Activated CD8-positive, alpha-beta memory T cell treated with anti-CD3 and anti-CD28 coated beads for 1 hour (primary cell): ENCODE data around the gene EFCC1.

ENCODE experiments used
- DNase-seq, 2 donors: peaks; one replicate each; pipeline ENCODE4 v3.0.0-alpha.2; 2020; ENCODE audit warnings: low read depth in 1 of 2; ENCODE audit errors: extremely low read depth in 1 of 2

The EFCC1 gene

GRCh38 chr3:129001101-129001805, at the start of gene EFCC1:
Gene EFCC1 (plus strand): TSS chr3:129001304. CDS start chr3:129001629, 325 bp downstream.
- DNase-seq: no peak

GRCh38 chr3:128956440-128956839, 44.7 kb upstream of the EFCC1 start:
- DNase-seq: no peak

- no peak for DNase-seq
These were observed 35.8 kb upstream of the EFCC1 start for GRCh38 chr3:128965280-128965679.

- DNase-seq: no peak
These were observed 35.3 kb upstream of the EFCC1 start for GRCh38 chr3:128965818-128966217.

GRCh38 chr3:128967748-128968355, 33.3 kb upstream of the EFCC1 start:
- no peak for DNase-seq

GRCh38 chr3:128969993-128970739, 30.9 kb upstream of the EFCC1 start:
- peak; percentile 21 to 37 for DNase-seq

GRCh38 chr3:128970740-128971047, 30.4 kb upstream of the EFCC1 start:
- DNase-seq: no peak

- DNase-seq: no peak
These were observed 29.5 kb upstream of the EFCC1 start for GRCh38 chr3:128971421-128972100.

GRCh38 chr3:128973988-128974564, 27.0 kb upstream of the EFCC1 start:
- no peak for DNase-seq

- DNase-seq: no peak
These were observed 25.8 kb upstream of the EFCC1 start for GRCh38 chr3:128975276-128975675.

GRCh38 chr3:128983293-128984069, 17.6 kb upstream of the EFCC1 start:
- no peak for DNase-seq

- no peak for DNase-seq
These were observed 16.5 kb upstream of the EFCC1 start for GRCh38 chr3:128984596-128984995.

GRCh38 chr3:128987302-128988100, 13.6 kb upstream of the EFCC1 start:
- no peak for DNase-seq

GRCh38 chr3:128988286-128988685, 12.8 kb upstream of the EFCC1 start:
- DNase-seq: no peak

GRCh38 chr3:128991355-128991895, 9.7 kb upstream of the EFCC1 start:
- DNase-seq: no peak

- no peak for DNase-seq
These were observed 8.1 kb upstream of the EFCC1 start for GRCh38 chr3:128992926-128993460.

- peak; percentile 73 to 84 for DNase-seq
These were observed 7.5 kb upstream of the EFCC1 start, which contains the start of gene CFAP92 for GRCh38 chr3:128993461-128994172. Gene CFAP92 (minus strand): TSS chr3:128994076. CDS start chr3:128993304, 772 bp downstream.

- no peak for DNase-seq
These were observed 7.0 kb upstream of the EFCC1 start for GRCh38 chr3:128994173-128994512.
